ENCODE data around the gene KIAA0319L.

Gene KIAA0319L

DNA sequence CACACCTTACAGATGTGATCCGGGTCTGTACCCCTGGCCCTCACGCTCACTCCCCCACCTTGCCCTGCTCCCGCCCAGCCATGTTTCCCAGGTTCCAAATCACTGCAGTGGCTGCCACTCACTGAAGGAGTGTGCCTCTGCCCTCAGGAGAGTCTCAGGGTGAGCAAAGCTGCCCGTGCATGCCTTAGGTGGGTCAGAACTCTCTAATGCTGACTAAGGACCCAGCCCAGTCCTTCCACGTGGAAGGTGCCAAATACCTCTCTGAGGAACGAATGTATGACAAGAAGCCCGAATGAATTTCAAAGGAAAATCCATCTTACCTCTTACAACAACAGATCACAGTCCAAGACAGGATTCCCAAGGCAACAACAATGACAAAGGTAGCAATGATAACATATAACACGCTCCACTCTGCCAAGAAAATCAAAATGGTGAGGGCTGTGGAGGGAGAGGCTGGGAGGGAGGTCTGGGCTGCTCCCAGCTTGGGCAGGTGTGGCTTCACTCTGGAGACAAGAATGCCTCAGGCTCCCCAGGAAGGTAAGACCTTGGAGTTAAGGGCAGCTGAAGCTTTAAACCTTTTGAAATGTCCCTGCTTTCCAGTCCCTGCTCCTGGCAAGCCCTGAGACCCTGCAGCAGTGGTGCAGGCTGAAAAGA is 115.2 kb downstream of the KIAA0319L start:
- no peak for DNase-seq

- no peak for DNase-seq
Measured at GRCh38 chr1:35439626-35440025, 117.6 kb downstream of the KIAA0319L start.

- DNase-seq, result no peak
Measured at GRCh38 chr1:35437200-35437599, 120.0 kb downstream of the KIAA0319L start.

GRCh38 chr1:35436078-35436477 is 121.1 kb downstream of the KIAA0319L start:
- DNase-seq, result no peak

GRCh38 chr1:35434703-35435102 is 122.5 kb downstream of the KIAA0319L start:
- no peak for DNase-seq

DNA sequence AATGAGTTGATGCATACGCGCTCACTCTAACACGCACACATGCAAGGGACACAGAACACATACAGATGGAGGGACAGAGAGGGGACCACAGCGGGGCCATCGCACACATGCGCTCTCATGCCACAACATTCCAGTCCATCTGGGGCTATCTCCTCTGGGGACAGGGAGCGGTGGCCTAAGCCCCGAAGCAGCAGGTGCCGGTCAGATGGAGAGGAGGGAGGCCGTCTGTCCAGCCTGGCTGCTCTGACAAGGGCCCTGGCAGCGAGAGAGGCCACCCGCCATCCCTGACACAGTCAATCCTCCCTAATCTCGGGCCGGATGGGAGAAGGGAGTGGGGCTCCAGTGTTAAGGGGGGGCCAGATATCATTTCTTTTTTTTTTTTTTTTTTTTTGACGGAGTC is 123.5 kb downstream of the KIAA0319L start:
- DNase-seq, result no peak

- no peak for DNase-seq
Measured at GRCh38 chr1:35432231-35432630, 125.0 kb downstream of the KIAA0319L start.

DNA sequence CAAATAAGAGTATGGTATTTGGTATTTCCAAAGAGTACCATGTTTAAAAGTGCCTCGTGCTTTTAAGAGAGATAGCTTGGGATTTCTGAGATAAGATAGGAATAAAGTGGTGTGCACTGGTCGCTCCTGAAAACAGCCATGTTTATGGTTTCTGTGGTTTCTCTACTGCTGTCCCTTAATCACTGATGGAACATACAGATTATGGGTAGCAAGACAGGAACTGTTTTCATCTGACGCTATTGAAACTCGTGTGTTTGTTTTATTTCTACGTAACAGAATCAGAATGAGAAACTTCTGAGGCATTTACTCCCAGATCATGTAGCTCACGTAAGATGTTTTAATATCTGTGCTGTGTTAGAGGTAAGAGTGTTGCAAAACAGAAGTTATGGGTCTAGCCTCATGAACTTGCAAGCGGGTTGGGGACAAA is 126.0 kb downstream of the KIAA0319L start:
- no peak for DNase-seq

DNA sequence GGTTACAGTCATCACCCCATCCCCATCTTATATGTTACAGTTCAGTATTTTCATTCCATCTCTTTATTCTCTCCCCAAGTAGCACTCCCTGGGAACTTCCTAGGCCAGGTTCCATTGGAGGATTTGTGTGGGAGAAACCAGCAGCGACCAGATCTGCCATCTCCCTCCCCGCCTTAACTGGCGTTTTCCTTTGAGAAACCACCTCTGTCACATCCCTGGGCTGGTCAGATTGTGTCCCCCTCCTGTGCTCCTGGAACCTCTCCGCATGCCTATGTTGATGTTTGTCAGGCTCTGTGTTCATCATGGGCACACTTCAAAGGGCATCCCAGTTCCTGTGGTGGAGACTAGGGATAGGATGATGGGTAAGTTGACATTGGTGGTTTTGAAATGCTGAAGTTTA is 126.4 kb downstream of the KIAA0319L start:
- no peak for DNase-seq

DNA sequence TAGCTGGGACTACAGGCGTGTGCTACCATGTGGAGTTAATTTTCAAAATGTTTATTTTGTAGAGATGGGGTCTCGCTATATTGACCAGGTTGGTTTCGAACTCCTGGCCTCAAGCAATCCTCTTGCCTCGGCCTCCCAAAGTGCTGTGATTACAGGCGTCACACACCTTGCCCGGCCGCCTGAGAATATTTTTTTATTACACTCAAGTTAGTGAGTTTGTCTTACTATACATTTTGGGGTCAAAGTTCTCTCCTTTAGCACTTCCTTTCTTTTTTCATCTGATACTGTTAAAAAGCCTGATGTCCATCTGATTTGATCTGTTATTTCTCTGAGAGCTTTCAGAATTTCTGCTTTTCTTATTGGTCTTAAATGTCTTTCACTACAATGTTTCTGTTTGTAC is 128.8 kb downstream of the KIAA0319L start:
- no peak for DNase-seq

GRCh38 chr1:35426097-35426586 is 131.1 kb downstream of the KIAA0319L start:
- no peak for DNase-seq

GRCh38 chr1:35408925-35409324 is 148.3 kb downstream of the KIAA0319L start:
- no peak for DNase-seq

- no peak for DNase-seq
Measured at GRCh38 chr1:35407743-35408142, 149.5 kb downstream of the KIAA0319L start.

DNA sequence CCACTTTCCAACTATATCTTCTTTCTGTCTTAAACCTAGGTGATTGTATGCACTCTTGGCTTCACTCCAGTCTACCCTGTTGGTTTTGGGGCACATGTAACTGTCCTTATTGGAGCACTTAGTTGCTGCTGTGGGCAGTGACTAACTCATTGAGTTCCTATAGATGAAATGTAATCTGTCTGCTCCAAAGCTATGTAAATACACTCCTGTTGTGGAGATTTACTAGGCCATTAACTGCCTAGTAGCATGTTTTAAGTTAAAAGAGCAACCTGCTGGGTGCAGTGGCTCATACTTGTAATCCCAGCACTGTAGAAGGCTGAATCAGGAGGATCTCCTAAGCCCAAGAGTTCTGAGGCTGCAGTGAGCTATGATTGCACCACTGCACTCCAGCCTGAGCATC is 151.1 kb downstream of the KIAA0319L start:
- DNase-seq, result no peak

DNA sequence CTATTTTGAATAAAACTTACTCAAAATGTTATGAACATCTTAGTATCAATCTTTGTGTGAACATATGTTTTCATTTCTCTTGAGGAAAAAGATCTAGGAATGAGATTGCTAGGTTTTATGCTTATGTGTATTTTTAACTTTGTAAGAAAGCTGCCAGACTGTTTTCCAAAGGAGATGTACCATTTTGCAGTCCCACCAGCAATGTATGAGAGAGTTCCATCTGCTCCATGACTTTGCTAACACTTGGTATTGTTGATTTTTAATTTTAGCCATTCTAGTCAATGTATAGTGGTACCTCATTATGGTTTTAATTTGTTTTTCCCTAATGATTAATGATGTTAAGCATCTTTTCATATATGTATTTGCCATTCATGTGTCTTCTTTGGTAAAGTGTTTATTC is 156.2 kb downstream of the KIAA0319L start:
- no peak for DNase-seq

DNA sequence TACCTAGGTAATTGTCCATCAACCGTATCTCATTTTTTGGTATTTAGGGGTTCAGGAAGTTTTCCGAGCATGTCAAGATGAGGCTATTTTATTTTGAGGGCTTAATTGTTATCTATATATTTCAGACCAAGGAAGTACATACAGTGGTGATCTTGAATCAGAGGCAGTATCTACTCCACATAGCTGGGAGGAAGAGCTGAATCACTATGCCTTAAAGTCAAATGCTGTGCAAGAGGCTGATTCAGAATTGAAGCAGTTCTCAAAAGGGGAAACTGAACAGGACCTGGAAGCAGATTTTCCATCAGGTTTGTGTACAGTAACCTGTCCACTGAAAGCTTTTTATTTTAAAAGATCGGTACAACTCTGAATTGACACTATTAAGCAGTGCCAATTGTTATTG is 158.5 kb downstream of the KIAA0319L start:
- DNase-seq, result no peak

- no peak for DNase-seq
Measured at GRCh38 chr1:35394386-35394785, 162.8 kb downstream of the KIAA0319L start.

DNA sequence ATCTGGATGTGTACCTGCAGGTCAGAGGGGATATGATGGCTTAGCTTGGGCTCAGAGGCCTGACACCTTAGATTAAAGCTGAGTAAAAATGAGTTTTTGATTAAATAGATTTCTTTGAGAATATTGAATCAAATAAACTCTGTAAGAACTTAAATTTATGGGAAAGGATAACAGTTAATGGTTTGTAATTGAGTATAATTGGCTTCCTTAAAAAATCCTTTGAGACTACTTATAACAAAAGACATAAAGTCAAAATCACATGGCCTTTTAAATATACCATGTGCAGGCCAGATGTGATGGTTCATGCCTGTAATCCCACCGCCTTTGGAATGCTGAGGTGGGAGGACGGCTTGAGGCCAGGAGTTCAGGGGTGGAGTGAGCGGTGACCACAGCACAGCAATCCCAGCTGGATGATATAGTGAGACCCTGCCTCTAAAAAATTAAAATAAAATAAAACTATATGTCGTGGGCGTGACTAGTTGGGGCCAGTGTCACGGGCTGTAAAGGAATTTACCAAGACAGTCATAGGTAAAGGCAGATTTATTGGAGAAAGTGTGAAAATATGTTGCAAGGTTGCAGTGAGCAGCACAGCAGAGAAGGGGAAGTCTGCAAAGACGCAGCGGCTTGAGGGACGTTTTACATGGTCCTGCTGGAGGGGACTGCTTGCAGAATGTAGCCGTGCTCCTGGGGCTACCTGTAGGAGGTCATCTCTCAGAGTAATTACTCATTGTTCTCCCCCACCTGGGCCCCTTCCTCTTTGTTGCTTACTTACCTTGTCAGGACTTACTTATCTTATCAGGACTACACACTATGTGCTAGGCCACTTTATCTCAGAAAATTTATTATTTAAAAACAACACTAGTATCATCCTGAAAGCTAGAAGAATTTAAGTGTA is 166.4 kb downstream of the KIAA0319L start:
- peak; percentile 49 for DNase-seq

DNA sequence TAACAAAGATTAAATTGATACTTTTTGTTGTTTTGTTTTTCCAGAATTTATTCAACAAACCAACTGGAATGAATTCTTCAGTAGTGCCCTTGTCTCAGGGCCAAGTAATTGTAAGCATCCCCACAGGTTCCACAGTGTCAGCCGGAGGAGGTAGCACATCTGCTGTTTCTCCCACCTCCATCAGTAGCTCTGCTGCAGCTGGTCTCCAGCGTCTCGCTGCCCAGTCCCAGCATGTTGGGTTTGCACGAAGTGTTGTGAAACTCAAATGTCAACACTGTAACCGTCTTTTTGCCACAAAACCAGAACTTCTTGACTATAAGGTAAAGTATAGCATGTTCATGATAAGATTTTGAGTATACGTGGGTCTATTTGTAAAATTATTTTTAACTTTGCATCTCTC is 170.2 kb downstream of the KIAA0319L start:
- no peak for DNase-seq

- DNase-seq, result no peak
Measured at GRCh38 chr1:35386290-35386689, 170.9 kb downstream of the KIAA0319L start.
